A549 (cell line): Measurements from ENCODE around the gene APOM.

Experiments
- JUN ChIP-seq, 2 experiments: fragments of >200 bp; sonication (Bioruptor Twin); formaldehyde crosslinking; IDR thresholded peaks; 2 replicates in 1 of 2; 3 replicates in 1 of 2; pipeline ENCODE4 v1.6.1; 2016 to 2017
- MAFK ChIP-seq: fragments of 450-650 bp; IDR thresholded peaks from 2 replicates; pipeline ENCODE4 v1.6.1; 2014; ENCODE audit not compliant: partially characterized antibody
- PHF8 ChIP-seq: fragments of 200-600 bp; sonication (generic); IDR thresholded peaks from 2 replicates; pipeline ENCODE4 v1.6.1; 2016; ENCODE audit warnings: low read depth, mild to moderate bottlenecking, antibody characterized with exemption, moderate library complexity, borderline replicate concordance
- POLR2A ChIP-seq: IDR thresholded peaks from 2 replicates; pipeline ENCODE4 v1.6.1; 2012; ENCODE audit warnings: mild to moderate bottlenecking, low read length
- RCOR1 ChIP-seq: fragments of 150-350 bp; IDR thresholded peaks from 2 replicates; pipeline ENCODE4 v1.6.1; 2014; ENCODE audit warnings: antibody characterized with exemption, low read length, low read depth
- TF ChIP-seq, protein P1 (sequence below): IDR thresholded peaks from 2 replicates; pipeline ENCODE4 v1.6.1; 2012
- TF ChIP-seq, protein P2 (sequence below): fragments of >200 bp; sonication (Bioruptor Twin); formaldehyde crosslinking; IDR thresholded peaks from 3 replicates; pipeline ENCODE4 v1.5.1; 2016
- TF ChIP-seq, protein P3 (sequence below): IDR thresholded peaks from 2 replicates; pipeline ENCODE4 v1.6.1; 2012

DNA sequence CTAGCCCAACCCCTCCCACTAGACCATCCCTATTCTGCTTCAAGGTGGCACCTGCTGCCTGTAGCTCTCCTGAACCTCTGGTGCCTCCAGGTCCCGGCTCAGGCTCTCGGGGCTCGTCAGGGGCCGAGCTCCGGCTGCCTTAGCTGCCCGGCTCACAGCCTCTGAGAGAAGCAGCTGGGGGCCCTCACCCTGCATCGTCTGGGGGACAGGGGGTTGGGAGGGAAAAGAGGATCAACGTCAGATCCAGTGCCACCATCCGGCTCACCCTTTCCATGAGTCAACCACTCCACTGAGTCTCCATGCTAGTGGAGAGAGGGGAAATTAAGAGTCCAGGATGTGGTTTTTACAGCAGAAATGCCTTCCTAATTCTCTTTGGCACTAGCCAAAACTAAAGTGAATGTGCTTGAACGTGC, 16.2 kb upstream of the APOM start:
- TF ChIP-seq RCOR1 (no peak), POLR2A (no peak), JUN (IDR thresholded peaks at IDR 0.05) (no peak), MAFK (no peak), PHF8 (no peak)
- TF ChIP-seq, protein P1, sequence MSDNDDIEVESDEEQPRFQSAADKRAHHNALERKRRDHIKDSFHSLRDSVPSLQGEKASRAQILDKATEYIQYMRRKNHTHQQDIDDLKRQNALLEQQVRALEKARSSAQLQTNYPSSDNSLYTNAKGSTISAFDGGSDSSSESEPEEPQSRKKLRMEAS, result no peak
- TF ChIP-seq, protein P2, sequence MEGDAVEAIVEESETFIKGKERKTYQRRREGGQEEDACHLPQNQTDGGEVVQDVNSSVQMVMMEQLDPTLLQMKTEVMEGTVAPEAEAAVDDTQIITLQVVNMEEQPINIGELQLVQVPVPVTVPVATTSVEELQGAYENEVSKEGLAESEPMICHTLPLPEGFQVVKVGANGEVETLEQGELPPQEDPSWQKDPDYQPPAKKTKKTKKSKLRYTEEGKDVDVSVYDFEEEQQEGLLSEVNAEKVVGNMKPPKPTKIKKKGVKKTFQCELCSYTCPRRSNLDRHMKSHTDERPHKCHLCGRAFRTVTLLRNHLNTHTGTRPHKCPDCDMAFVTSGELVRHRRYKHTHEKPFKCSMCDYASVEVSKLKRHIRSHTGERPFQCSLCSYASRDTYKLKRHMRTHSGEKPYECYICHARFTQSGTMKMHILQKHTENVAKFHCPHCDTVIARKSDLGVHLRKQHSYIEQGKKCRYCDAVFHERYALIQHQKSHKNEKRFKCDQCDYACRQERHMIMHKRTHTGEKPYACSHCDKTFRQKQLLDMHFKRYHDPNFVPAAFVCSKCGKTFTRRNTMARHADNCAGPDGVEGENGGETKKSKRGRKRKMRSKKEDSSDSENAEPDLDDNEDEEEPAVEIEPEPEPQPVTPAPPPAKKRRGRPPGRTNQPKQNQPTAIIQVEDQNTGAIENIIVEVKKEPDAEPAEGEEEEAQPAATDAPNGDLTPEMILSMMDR, result no peak
- TF ChIP-seq, protein P3, sequence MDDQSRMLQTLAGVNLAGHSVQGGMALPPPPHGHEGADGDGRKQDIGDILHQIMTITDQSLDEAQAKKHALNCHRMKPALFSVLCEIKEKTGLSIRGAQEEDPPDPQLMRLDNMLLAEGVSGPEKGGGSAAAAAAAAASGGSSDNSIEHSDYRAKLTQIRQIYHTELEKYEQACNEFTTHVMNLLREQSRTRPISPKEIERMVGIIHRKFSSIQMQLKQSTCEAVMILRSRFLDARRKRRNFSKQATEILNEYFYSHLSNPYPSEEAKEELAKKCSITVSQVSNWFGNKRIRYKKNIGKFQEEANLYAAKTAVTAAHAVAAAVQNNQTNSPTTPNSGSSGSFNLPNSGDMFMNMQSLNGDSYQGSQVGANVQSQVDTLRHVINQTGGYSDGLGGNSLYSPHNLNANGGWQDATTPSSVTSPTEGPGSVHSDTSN, result no peak
